HG02623 (cell line): ENCODE measurements around the gene PIF1.

ENCODE experiments used
- ATAC-seq: cut with Tn5 transposase; IDR thresholded peaks from one replicate; pipeline ENCODE4 v1.9.1; 2021; ENCODE audit warnings: moderate library complexity; ENCODE audit not compliant: unreplicated experiment

PIF1 gene, protein sequence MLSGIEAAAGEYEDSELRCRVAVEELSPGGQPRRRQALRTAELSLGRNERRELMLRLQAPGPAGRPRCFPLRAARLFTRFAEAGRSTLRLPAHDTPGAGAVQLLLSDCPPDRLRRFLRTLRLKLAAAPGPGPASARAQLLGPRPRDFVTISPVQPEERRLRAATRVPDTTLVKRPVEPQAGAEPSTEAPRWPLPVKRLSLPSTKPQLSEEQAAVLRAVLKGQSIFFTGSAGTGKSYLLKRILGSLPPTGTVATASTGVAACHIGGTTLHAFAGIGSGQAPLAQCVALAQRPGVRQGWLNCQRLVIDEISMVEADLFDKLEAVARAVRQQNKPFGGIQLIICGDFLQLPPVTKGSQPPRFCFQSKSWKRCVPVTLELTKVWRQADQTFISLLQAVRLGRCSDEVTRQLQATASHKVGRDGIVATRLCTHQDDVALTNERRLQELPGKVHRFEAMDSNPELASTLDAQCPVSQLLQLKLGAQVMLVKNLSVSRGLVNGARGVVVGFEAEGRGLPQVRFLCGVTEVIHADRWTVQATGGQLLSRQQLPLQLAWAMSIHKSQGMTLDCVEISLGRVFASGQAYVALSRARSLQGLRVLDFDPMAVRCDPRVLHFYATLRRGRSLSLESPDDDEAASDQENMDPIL

GRCh38 chr15:64825431-64826294, at the start of gene PIF1:
Gene PIF1, minus strand, starts transcription at chr15:64825647. Its CDS starts 1,312 bp downstream, at chr15:64824335.
- ATAC-seq, result peak; percentile 83

- ATAC-seq, result no peak
Observed at GRCh38 chr15:64870353-64870752, 44.9 kb upstream of the PIF1 start.

GRCh38 chr15:64869501-64869900, 44.1 kb upstream of the PIF1 start:
- no peak for ATAC-seq

DNA sequence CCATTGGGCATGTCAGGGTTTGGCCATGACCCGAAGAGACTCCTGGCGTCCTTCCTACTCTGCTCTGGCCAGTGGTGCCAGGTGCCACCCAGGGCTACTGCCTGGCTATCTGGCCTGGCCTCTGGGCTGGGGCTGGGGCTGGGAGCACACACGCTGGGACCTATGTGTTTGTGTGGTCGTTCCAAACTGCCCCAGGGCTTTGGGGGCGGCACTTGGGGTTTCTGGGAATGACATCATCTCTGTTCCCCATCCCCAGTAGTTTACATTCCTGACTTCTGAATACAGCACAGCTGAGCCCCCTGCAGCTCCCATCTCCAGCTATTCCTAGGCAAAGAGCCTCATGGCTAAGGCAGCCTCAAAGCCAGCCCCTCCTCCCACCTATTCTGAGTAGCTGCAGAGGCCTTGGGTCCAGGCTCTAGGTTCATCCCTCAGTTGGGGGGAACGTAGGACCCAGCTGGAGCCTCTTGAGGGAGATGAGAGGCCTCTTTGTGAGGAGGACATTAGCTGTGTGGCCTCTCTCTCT, 40.6 kb upstream of the PIF1 start:
- no peak for ATAC-seq

- no peak for ATAC-seq
Observed at GRCh38 chr15:64865126-64865997, 39.9 kb upstream of the PIF1 start.

DNA sequence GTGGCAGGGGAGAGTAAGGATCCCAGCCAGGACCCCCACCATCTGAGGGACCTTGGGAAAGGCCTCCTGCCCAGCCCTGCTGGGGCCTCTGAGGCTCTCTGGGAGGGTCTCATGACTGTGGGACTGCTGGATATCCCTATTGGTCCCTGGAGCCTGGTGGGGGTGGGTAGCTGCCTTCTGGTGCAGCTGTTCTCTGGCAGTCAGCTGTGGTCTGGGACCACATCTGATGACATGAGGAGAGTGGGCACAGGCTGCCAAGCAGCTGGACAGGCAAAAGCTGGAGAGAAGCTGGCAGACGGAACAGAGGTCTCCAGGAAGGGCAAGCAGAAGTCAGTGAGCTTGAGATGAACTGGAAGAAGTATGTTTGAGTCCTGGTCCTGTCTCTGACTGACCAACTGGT, 38.6 kb upstream of the PIF1 start:
- ATAC-seq, result no peak

GRCh38 chr15:64862408-64862807, 37.0 kb upstream of the PIF1 start:
- no peak for ATAC-seq

DNA sequence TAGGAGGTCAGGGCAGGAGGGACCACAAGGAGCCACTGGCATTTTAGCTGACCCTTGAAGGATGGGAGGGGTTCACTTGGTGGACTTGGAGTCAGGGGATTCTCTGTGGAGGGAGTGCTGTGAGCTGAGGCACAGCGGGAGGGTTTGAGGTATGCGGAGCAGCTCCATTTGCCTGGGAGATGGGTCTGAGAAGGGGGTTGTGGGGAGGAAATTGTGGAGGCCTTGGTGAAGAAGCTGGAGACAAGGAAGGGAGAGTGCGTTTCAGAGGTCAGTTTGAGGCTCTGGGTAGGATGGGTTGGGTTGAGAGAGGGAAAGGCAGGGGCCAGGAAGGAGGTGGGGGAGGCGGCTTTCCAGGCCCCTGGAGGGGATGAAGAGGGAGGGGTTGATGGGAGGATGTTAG, 36.5 kb upstream of the PIF1 start:
- no peak for ATAC-seq

GRCh38 chr15:64861331-64861730, 35.9 kb upstream of the PIF1 start:
- ATAC-seq, result no peak

DNA sequence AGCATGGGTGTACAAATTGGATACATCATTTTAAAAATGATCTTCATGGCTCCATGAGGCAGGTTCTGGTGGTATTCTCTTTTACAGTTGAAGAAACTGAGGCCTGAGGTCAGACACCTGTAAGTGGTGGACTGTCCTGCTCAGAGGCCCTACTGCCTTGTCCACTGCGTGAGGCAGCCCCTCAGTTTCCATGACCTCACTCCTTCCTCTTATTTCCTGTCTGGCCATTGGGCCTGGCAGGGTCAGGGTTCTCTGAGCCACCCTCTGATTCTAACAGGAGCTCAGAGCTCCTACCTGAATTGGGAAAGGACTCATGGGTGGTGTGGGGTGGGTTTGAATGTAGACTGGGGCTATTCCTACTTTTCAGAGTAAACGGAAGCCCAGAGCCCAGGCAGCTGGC, 33.8 kb upstream of the PIF1 start:
- ATAC-seq, result no peak

DNA sequence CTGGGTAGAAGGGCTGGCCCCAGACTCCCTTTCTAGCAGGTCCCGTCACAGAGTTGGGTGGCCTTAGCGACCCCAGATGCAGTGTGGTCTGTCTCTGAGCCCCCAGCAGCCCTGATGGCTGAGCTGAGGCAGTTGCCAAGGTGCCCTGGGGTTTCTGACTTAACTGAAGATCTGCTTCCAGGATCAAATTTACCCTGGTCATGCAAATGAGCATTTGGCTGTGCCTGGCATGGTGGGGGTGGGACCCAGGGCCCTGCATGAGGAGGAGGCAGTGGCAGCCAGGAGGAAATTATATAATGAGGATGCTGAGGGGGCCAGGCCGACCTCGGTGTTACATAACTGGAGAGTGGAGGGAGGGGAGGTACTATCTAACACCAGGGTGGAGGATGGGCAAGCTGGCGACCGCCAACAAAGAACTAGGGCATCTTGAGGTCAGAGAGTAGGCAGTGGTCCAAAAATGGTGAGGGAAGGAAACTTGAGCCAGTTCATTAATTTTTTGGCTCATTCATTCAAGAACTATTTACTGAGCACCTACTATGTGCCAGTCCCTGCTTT, 32.7 kb upstream of the PIF1 start:
- ATAC-seq, result no peak

DNA sequence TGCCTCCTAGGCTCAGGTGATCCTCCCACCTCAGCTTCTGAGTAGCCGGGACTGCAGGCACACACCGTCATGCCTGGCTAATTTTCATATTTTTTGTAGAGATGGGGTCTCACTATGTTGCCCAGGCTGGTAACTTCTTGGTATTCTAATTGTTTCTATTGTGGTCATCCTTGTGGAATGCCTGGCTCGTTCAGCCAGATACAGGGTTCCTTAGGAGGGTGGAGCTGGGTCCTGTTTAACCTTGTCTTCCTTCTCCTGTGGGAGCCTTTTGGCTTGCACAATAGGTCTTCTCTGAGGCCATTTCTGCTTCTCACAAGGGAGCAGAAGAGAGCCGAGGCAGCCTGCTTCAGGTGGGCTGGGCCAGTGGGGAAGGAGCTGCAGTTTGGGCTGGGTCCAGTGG, 32.0 kb upstream of the PIF1 start:
- no peak for ATAC-seq

GRCh38 chr15:64856429-64857145, 31.1 kb upstream of the PIF1 start:
- ATAC-seq, result no peak

- ATAC-seq, result no peak
Observed at GRCh38 chr15:64855205-64855975, 29.9 kb upstream of the PIF1 start.

DNA sequence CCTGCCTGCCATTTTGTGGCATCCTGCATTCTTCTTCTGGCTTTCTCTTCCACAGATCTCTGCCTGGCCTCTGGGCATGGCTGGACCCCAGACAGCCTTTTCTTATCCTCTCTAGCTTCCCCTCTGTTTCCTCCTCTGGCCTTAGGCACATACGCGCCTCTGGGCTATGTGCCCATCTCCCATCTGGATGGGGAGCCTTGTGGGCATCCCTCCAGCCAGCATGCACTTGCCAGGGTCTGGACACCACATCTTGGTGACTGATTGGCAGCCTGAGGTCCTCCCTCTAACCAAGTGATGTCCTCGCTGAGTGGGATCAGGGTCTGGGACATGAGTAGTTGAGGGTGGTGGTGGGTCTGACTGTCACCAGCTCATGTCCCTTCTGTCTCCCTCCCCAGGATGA, 29.1 kb upstream of the PIF1 start:
- ATAC-seq, result no peak

DNA sequence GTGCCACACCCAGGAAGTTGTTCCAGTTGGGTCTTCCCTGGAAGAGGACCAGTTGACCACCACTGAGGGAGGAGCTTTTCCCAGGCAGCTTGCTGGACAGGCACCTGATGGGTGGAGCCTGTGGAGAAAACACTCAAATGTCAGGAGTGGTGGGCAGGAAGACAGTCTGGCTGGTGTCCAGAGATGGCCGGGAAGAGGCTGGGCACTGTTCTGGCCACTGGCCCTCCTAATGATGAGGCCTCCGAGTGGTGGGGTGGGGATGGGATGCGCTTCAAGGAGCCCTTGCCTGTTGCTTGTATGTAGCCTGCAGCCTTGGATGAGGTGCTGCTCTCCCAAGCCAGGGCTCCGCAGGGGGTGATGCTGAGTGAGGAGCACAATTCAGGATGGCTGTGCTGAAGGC, 28.6 kb upstream of the PIF1 start:
- no peak for ATAC-seq

DNA sequence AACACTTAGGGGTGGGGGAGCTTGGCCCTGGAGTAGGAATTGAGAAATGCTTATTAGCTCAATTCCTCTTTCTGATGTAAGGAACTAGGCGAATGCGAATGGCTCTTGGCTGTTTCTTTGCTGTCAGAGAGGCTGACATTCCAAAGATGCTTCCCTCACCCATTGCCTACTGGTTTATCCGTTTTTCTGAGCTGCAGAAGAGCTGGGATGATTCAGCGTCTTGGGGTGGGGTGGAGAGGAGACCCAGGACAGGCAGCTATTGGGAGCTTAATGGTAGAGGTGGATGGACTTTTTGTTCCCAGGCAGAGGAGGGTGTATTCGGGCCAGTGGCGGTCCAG, 26.0 kb upstream of the PIF1 start:
- no peak for ATAC-seq

DNA sequence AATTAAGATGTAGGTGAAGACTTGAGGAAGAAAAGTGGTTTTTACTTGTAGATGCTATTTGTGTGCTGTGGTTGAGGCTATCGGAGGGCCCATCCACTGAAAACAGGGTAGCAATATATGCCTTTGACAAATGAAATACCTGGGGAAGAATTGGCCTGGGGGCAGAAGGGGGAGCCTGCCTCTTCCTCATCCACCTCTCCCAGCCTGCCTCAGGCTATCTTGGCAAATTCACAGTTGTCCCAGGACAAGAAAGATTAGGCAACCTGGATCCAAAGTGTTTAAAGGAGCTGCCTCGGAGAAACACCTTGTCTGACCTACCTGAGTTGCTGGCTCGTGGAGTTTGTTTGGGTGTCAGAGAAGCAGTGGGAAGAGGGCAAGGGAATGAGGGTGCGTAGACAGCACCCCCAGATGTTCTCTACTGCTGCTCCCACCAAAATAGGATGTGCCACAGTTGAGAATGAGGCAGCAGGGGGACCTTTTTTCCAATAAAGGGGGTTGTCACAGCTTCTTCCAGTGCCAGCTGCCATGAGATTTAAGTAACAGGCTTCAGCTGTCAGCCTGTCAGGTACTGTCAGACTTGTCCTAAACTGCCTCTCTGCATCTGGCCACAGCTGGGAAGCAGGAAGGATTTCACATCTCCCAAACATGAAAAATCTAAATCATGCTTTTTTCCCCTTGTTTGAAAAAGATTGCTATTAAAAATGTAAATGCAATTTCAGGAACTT, 25.5 kb upstream of the PIF1 start:
- ATAC-seq, result no peak
